ENCODE data around the gene ACTRT2. TPM values are rescaled to one million over a fixed set of nuclear protein-coding genes. Genes with fewer than 3 reads are reported as not detected.

Gene ACTRT2
- total and polyA plus RNA-seq, 2 of the 8 experiments (the other 6 are each of a cell fraction or from before 2014, with no cell fraction given) = not detected

DNA sequence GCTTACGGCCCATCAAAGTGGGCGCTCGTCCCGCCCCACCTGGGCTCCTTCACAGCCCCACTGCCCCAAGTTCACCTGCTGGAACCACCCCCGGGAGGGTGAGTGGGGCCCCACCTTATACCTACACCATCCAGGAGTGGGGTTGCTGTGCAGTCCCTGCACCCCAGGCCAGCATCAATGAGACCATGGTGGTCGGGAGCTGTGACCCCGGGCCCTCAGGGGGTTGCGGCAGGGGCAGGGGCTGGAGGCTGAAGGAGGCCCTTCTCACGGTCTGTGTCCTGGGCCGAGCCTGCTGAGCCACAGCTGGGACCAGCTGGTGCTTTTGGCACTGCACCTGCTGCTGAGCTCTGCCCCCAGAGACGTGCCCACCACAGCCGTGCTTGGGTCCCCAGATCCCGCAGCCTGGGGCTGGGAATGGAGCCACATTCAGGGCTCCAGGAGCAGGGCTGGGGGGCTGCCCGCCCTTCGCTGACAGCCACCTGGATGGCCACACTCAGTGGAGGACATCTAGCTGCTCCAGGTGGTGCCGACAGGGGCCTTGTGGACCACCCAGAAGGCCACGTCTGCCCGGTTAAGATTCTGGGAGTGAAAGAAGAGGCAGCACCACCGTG is 17.4 kb downstream of the ACTRT2 start (continued):
- TF ChIP-seq CTBP2 (IDR thresholded peaks at IDR 0.05; ENCODE audit: borderline replicate concordance, insufficient read depth, insufficient read length, low read length) = no peak
- no peak for TF ChIP-seq RBBP5 (IDR thresholded peaks at IDR 0.05; ENCODE audit: borderline replicate concordance, low read depth, low read length)
- TF ChIP-seq EP300 (IDR thresholded peaks at IDR 0.05; ENCODE audit: borderline replicate concordance in 1 of 2, low read depth in 2 of 2, low read length in 2 of 2) = no peak
- TF ChIP-seq GTF2F1 (IDR thresholded peaks at IDR 0.05; ENCODE audit: borderline replicate concordance, low read depth, low read length) = no peak

Data from H1 (cell line).